Measurements from ENCODE around the gene ADCY7.

DNA sequence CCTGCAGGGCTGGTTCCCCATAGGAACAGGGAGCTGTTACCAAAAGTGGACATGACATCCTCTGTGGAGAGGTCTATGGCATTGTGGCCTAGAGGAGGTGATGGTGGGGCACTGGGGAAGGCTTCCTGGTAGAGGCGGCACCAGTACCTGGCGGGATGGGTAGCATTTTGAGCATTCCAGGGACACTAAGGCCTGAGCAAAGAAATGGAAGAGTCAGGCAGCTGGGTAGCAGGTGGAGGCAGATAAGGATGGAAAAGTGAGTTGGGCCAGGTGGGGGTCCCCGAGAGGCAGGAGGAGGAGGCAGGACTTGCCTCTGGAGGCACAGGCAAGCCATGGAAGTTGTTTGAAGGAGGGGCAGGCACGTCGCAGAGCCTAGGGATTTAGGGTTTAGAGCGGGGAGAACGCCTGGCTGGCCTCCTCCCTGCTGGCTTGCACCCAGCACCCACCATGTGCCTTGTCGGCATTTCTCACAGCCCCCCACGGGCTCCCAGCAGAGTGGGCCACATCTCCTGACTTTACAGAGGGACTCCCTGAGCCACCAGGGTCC is 5.1 kb upstream of the ADCY7 start:
- TF ChIP-seq, protein P1, sequence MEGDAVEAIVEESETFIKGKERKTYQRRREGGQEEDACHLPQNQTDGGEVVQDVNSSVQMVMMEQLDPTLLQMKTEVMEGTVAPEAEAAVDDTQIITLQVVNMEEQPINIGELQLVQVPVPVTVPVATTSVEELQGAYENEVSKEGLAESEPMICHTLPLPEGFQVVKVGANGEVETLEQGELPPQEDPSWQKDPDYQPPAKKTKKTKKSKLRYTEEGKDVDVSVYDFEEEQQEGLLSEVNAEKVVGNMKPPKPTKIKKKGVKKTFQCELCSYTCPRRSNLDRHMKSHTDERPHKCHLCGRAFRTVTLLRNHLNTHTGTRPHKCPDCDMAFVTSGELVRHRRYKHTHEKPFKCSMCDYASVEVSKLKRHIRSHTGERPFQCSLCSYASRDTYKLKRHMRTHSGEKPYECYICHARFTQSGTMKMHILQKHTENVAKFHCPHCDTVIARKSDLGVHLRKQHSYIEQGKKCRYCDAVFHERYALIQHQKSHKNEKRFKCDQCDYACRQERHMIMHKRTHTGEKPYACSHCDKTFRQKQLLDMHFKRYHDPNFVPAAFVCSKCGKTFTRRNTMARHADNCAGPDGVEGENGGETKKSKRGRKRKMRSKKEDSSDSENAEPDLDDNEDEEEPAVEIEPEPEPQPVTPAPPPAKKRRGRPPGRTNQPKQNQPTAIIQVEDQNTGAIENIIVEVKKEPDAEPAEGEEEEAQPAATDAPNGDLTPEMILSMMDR (IDR thresholded peaks at IDR 0.05; ENCODE audit: insufficient read depth, low read depth, low read length), result no peak
- no peak for TF ChIP-seq EZH2 (IDR thresholded peaks at IDR 0.05; ENCODE audit: insufficient read depth, low read length)
